ENCODE results near the gene C14orf132. TPM values are rescaled to one million over a fixed set of nuclear protein-coding genes. Genes with fewer than 3 reads are reported as not detected.

The C14orf132 gene
- total and polyA plus RNA-seq, 8 donors, result 4.6 to 22.8 (median 11.6) TPM

DNA sequence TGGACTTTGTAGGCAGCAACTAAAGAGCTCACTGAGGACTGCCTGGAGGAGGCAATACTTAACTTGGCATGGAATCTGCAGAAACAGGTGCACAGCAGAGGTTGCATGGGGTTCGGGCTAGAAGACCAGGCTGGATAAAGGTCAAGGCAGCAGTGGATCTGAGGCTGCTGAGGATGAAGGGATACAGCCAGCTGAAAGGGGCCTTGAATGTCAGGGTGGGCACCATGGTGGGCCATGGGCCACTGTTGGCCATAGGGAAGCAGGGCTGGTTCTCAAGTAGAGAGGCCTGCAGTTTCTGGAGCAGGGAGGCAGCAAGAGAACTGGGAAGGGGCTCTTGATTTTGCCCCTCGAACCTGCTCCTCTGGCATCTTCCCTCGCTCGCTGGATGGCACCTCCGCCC lies 55.5 kb downstream of the C14orf132 start:
- TF ChIP-seq POLR2A (IDR thresholded peaks at IDR 0.05), result no peak
- TF ChIP-seq POLR2AphosphoS5 (IDR thresholded peaks at IDR 0.05), result no peak
- TF ChIP-seq EP300 (IDR thresholded peaks at IDR 0.05), result no peak
- TF ChIP-seq, protein P1, sequence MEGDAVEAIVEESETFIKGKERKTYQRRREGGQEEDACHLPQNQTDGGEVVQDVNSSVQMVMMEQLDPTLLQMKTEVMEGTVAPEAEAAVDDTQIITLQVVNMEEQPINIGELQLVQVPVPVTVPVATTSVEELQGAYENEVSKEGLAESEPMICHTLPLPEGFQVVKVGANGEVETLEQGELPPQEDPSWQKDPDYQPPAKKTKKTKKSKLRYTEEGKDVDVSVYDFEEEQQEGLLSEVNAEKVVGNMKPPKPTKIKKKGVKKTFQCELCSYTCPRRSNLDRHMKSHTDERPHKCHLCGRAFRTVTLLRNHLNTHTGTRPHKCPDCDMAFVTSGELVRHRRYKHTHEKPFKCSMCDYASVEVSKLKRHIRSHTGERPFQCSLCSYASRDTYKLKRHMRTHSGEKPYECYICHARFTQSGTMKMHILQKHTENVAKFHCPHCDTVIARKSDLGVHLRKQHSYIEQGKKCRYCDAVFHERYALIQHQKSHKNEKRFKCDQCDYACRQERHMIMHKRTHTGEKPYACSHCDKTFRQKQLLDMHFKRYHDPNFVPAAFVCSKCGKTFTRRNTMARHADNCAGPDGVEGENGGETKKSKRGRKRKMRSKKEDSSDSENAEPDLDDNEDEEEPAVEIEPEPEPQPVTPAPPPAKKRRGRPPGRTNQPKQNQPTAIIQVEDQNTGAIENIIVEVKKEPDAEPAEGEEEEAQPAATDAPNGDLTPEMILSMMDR (IDR thresholded peaks at IDR 0.05), result no peak
- DNase-seq, result no peak
- no peaks in the 10 kb centered on the region for H3K9me3 ChIP-seq
- H3K36me3 ChIP-seq, result no peaks in the 10 kb centered on the region
- H3K27ac ChIP-seq, result peak overlapping the region in 1 of 5 donors; percentile 54
- peaks cover 0 to 8% (median 0%) of the 10 kb centered on the region in 3 donors for H3K27me3 ChIP-seq
- H3K4me3 ChIP-seq, result no peak overlapping the region
- H3K4me1 ChIP-seq, result peaks cover 0 to 51% (median 20%) of the 10 kb centered on the region in 4 donors
- 87 to 99% (median 95%) methylated on average over 5 of the region's 5 CpGs for WGBS, 5 donors
- intact Hi-C loops (cut with DNase I; ENCODE audit: low total_unique reads), result no loop called here

GRCh38 chr14:96095058-96095457 lies 55.9 kb downstream of the C14orf132 start:
- DNase-seq, result no peak
- 65 to 81% (median 77%) methylated on average over 3 of the region's 3 CpGs for whole genome bisulfite sequencing, 5 donors
- Histone ChIP-seq H3K27ac (peak overlapping the region in 2 of 5 donors; percentile 53 to 54), H3K4me3 (no peak overlapping the region), H3K27me3 (peaks cover 0 to 8% (median 0%) of the 10 kb centered on the region in 3 donors), H3K4me1 (peaks cover 0 to 52% (median 21%) of the 10 kb centered on the region in 4 donors), H3K9me3 (no peaks in the 10 kb centered on the region), H3K36me3 (no peaks in the 10 kb centered on the region)
- no peak for TF ChIP-seq EP300 (IDR thresholded peaks at IDR 0.05)
- no peak for TF ChIP-seq POLR2A (IDR thresholded peaks at IDR 0.05)
- TF ChIP-seq POLR2AphosphoS5 (IDR thresholded peaks at IDR 0.05), result no peak
- TF ChIP-seq, protein P1 (IDR thresholded peaks at IDR 0.05), result no peak
- intact Hi-C loops (cut with DNase I; ENCODE audit: low total_unique reads), result no loop called here

DNA sequence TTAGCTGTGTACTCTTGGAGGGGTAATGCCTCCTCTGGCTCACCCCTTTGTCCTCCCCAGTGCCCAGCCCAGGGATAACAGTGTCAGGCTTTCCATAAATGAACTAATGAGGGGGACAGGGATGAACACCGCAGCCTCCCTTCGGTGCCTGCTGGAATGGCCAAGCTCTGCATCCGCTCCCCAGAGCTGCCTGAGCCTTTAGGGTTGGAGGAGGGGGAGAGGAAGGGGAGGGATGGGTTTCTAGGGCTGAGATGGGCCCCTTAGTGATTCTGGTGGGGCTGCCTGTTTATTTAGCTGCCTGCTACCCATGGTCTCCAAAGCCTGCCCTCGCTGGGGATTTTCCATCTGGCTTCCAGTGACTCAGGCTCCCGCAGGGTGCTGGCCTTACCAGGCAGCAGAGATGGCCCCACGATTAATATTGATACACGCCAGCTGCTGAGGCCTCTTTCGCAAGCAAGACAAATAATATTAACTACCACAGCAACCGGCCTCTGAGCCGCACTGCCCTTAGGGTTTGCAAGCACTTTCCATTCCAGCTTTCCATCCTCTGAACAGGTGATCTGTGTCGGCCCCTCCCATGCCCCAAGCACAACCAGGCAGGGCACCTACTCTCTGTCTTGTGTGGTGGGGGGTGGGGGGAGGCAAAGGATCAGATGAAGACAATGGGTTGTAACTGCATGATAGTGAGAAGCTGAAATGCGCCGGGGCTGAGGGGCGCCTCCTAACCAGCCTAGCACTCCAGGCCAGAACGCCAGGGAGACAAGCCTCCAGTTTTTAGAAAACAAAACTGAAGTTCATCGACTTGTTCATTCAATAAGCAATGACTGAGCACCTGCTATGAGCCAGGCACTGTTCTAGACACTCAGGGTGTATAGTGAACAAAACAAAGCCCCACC lies 56.7 kb downstream of the C14orf132 start:
- Histone ChIP-seq H3K27ac (peak overlapping the region in 4 of 5 donors; percentile 37 to 54 (median 54)), H3K4me3 (no peak overlapping the region), H3K9me3 (no peaks in the 10 kb centered on the region), H3K36me3 (no peaks in the 10 kb centered on the region), H3K27me3 (peaks cover 0 to 8% (median 0%) of the 10 kb centered on the region in 3 donors), H3K4me1 (peaks cover 7 to 52% (median 25%) of the 10 kb centered on the region in 4 donors)
- peak; percentile 64 to 85 for DNase-seq
- 34 to 51% (median 40%) methylated on average over 11 to 16 of the region's 16 CpGs for WGBS, 5 donors
- TF ChIP-seq POLR2A (IDR thresholded peaks at IDR 0.05) (no peak), POLR2AphosphoS5 (IDR thresholded peaks at IDR 0.05) (peak in 2 of 3 donors; percentile 25 to 60), EP300 (IDR thresholded peaks at IDR 0.05) (no peak)
- TF ChIP-seq, protein P1 (IDR thresholded peaks at IDR 0.05), result no peak
- intact Hi-C loops (cut with DNase I; ENCODE audit: low total_unique reads), result no loop called here

DNA sequence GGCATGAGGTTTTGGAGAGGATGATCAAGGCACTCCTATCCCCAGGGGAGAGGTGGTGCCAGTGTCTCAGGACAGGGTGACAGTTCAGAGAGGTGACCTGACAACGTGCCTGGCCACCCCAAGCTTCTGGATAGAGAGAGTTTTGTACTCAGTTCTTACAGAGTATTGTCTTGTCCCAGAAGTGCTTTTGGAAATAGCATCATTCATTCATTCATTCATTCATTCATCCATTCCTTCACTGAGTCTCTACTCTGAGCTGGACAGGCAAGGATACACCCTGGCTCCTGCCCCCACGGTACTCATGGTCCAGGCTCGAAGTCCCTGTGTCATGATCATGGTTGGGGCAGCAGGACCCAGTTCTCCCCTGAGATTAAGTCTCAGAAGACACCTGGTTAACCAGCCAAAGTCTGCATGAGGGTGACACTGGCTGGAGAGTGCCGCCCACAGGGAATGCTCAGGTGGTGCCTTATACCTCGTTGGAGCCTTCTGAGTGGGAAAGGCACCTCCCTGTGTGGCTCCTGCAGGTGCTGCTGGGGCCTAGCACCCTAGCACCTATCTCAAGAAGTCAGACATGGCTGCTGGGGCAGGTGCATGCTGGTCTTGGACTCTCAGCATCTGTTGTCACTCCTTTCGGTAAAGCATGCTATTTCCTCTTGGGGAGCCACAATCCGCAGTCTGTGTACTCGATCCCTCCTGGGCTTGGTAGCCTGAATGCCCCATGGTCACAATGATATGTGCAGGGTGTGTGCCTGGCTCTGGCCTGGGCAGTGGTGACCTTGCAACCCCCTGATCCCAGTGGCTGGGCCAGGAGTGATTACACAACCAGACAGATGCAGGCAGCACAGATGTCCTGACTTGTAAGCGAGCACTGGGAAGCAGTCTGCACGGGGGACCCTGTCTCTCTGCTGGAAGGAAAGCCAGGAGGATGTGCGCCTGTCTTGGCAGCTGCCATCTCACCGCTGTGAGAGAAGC lies 57.8 kb downstream of the C14orf132 start:
- intact Hi-C loops (cut with DNase I; ENCODE audit: low total_unique reads), result no loop called here
- WGBS, 5 donors, result 70 to 79% (median 73%) methylated on average over 10 to 12 of the region's 12 CpGs
- H3K27ac ChIP-seq, result peak overlapping the region in 3 of 5 donors; percentile 53 to 54 (median 54)
- no peak overlapping the region for H3K4me3 ChIP-seq
- peaks cover 8 to 46% (median 25%) of the 10 kb centered on the region in 4 donors for H3K4me1 ChIP-seq
- no peak for DNase-seq
- H3K36me3 ChIP-seq, result no peaks in the 10 kb centered on the region
- H3K9me3 ChIP-seq, result no peaks in the 10 kb centered on the region
- TF ChIP-seq, protein P1 (IDR thresholded peaks at IDR 0.05), result no peak
- no peak for TF ChIP-seq POLR2A (IDR thresholded peaks at IDR 0.05)
- no peak for TF ChIP-seq EP300 (IDR thresholded peaks at IDR 0.05)
- TF ChIP-seq POLR2AphosphoS5 (IDR thresholded peaks at IDR 0.05), result no peak
- H3K27me3 ChIP-seq, result peaks cover 0 to 8% (median 0%) of the 10 kb centered on the region in 3 donors
